ENCODE results near the gene RB1.
"Not testable (repeated sequence)": the region's sequence is repeated elsewhere in the genome, so short reads cannot be mapped to it uniquely, and the experiment has no call there.

RB1 gene

DNA sequence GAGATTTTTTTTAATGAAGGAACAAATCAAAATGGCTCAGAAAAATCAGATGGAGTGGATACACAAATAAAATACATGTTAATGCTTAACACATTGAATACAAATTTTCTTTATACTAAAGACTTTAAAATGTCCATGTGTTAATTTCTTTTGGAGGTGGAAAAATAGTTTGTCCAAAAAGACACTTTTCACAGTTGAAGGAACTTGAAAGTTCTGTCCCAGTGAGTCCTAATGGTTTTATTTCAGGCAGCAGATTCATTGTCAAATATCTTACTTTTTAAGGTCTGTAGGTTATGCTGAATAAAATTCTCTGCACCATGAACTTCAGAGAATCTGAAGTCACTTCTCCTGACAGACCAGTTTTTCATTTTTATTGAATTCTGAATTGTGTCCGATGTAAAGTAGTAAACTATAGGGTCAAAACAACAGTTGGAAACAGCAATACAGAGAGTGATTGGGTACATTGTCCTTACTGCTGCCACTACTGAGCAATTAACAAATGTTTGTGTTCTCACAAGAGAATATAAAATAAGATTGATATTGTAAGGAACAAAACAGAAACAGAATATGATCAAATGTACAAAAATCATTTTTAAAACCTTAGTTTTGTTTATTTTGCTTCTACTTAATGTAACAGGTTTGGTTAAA, 107.7 kb downstream of the RB1 start:
- TF ChIP-seq CTCF (IDR thresholded peaks at IDR 0.05; ENCODE audit: low read depth, low read length) = no peak
- Histone ChIP-seq H3K4me1 (no peaks in the 10 kb centered on the region; the same call in 1 of the 2 replicates), H3K4me3 (ENCODE audit: low read depth, low read length) (no peak overlapping the region), H3K9me3 (no peaks in the 10 kb centered on the region), H3K27me3 (no peaks in the 10 kb centered on the region), H3K36me3 (peaks cover 7% of the 10 kb centered on the region; the same call in 1 of the 2 replicates)
- DNase-seq = no peak

DNA sequence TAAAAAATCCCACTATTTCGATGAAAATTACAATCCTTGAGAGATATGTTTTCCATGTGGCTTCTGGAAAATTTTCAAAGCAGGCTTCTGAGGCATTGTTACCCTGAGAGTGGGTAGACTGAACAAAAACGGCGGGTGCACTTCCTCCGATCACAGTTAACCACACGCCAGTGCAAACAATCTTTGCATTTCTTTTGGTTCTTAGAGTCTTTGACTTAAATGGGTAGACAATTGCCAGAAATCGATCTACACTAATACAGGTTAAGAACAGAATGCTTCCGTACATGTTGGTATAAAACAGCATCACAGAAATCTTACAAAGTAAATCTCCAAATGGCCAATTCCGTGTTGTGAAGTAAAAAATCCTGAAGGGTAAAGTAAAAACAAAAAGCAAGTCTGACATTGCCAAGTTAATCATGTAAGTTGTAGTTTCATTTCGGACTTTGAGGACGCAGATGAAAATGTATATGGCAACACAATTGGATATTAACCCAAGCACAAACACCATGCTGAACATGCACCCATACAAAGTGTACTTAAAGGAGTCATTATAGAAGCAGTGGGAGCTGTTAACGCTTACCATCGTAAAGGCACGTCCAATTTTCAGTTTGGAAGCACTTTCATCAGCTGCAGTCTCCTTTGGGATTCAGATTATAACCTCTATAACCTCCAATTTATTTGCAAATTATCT, 108.4 kb downstream of the RB1 start:
- no peak for TF ChIP-seq CTCF (IDR thresholded peaks at IDR 0.05; ENCODE audit: low read depth, low read length)
- no peaks in the 10 kb centered on the region for H3K9me3 ChIP-seq
- H3K36me3 ChIP-seq = peaks cover 7% of the 10 kb centered on the region; the same call in 1 of the 2 replicates
- H3K4me1 ChIP-seq = no peaks in the 10 kb centered on the region; the same call in 1 of the 2 replicates
- no peak for DNase-seq
- no peaks in the 10 kb centered on the region for H3K27me3 ChIP-seq
- no peak overlapping the region for H3K4me3 ChIP-seq (ENCODE audit: low read depth, low read length)

GRCh38 chr13:48412881-48413351, 109.4 kb downstream of the RB1 start, which contains the start of gene LPAR6:
LPAR6 (minus strand) TSS chr13:48413113; CDS start chr13:48412423, 690 bp downstream.
- H3K4me1 ChIP-seq = no peaks in the 10 kb centered on the region; the same call in 1 of the 2 replicates
- H3K27me3 ChIP-seq = no peaks in the 10 kb centered on the region
- peaks cover 7% of the 10 kb centered on the region; the same call in 1 of the 2 replicates for H3K36me3 ChIP-seq
- TF ChIP-seq CTCF (IDR thresholded peaks at IDR 0.05; ENCODE audit: low read depth, low read length) = no peak
- no peak for DNase-seq
- no peaks in the 10 kb centered on the region for H3K9me3 ChIP-seq
- H3K4me3 ChIP-seq (ENCODE audit: low read depth, low read length) = no peak within 1 kb of the TSS

- TF ChIP-seq CTCF (IDR thresholded peaks at IDR 0.05; ENCODE audit: low read depth, low read length) = no peak
- peaks cover 7% of the 10 kb centered on the region; the same call in 1 of the 2 replicates for H3K36me3 ChIP-seq
- no peaks in the 10 kb centered on the region for H3K9me3 ChIP-seq
These were observed 111.0 kb downstream of the RB1 start for GRCh38 chr13:48414501-48414900.

GRCh38 chr13:48415516-48415915, 112.0 kb downstream of the RB1 start:
- Histone ChIP-seq H3K9me3 (no peaks in the 10 kb centered on the region), H3K4me3 (ENCODE audit: low read depth, low read length) (no peak overlapping the region), H3K27me3 (no peaks in the 10 kb centered on the region), H3K36me3 (peaks cover 7% of the 10 kb centered on the region; the same call in 1 of the 2 replicates), H3K4me1 (no peaks in the 10 kb centered on the region; the same call in 1 of the 2 replicates)
- no peak for DNase-seq
- no peak for TF ChIP-seq CTCF (IDR thresholded peaks at IDR 0.05; ENCODE audit: low read depth, low read length)

More at GRCh38 chr13:48414501-48414900, 111.0 kb downstream of the RB1 start:
- Histone ChIP-seq H3K4me3 (ENCODE audit: low read depth, low read length) (no peak overlapping the region), H3K4me1 (no peaks in the 10 kb centered on the region; the same call in 1 of the 2 replicates), H3K27me3 (no peaks in the 10 kb centered on the region)
- DNase-seq = no peak

GRCh38 chr13:48422003-48422402, 118.5 kb downstream of the RB1 start:
- H3K4me1 ChIP-seq; H3K4me3 ChIP-seq (ENCODE audit: low read depth, low read length); H3K27me3 ChIP-seq; H3K36me3 ChIP-seq; H3K9me3 ChIP-seq; DNase-seq: not testable (repeated sequence)
